Kidney (tissue), 14 donors: Measurements from ENCODE around the gene CD151. TPM values are rescaled to one million over a fixed set of nuclear protein-coding genes. Genes with fewer than 3 reads are reported as not detected.

ENCODE experiments used
- DNase-seq, 5 donors: peaks; one replicate each; pipeline ENCODE4 v3.0.0-alpha.2; 2013 to 2020
- FAIRE-seq: peaks from 2 replicates; lab custom pipeline; 2012; peaks lifted over from hg19 to GRCh38; lab: Jason Lieb, UNC
- H3K27ac ChIP-seq, 2 donors: one replicate each; pipeline ENCODE4 v1.7.0; 2013; ENCODE audit warnings: low read depth in 2 of 2, low read length in 2 of 2, inconsistent platforms in 1 of 2
- H3K27me3 ChIP-seq: one replicate; pipeline ENCODE4 v1.7.1; 2013; ENCODE audit warnings: low read length, inconsistent platforms; ENCODE audit not compliant: control insufficient read depth, insufficient read depth
- H3K36me3 ChIP-seq, 3 donors: one replicate each; pipeline versions ENCODE4 v1.7.0 to v1.7.1; 2013; ENCODE audit warnings: low read length in 3 of 3, control low read depth in 1 of 3, inconsistent platforms in 1 of 3; ENCODE audit not compliant: insufficient read depth in 3 of 3, control insufficient read depth in 2 of 3
- H3K4me1 ChIP-seq, 3 donors: one replicate each; pipeline versions ENCODE4 v1.7.0 to v1.7.1; 2013; ENCODE audit warnings: low read length in 3 of 3, inconsistent platforms in 1 of 3, low read depth in 1 of 3; ENCODE audit not compliant: control insufficient read depth in 2 of 3, insufficient read depth in 2 of 3
- H3K4me3 ChIP-seq, 3 donors: one replicate each; pipeline versions ENCODE4 v1.7.0 to v1.8.1; 2013; ENCODE audit warnings: low read length in 3 of 3, control low read depth in 1 of 3, inconsistent platforms in 1 of 3
- H3K9ac ChIP-seq, 3 donors: one replicate each; pipeline versions ENCODE4 v1.7.0 to v1.7.1; 2013; ENCODE audit warnings: low read length in 3 of 3, control low read depth in 1 of 3, inconsistent platforms in 1 of 3
- H3K9me3 ChIP-seq, 3 donors: one replicate each; pipeline versions ENCODE4 v1.7.0 to v1.7.1; 2013; ENCODE audit warnings: low read length in 3 of 3, control low read depth in 1 of 3, inconsistent platforms in 1 of 3; ENCODE audit not compliant: control insufficient read depth in 2 of 3, insufficient read depth in 1 of 3
- CTCF ChIP-seq: IDR thresholded peaks from 3 replicates; pipeline ENCODE4 v1.5.1; 2012; ENCODE audit warnings: mild to moderate bottlenecking, moderate library complexity, borderline replicate concordance; ENCODE audit not compliant: insufficient read depth; ENCODE audit errors: extremely low read depth
- intact Hi-C: fragments of 100-400 bp; cut with DNase I; formaldehyde crosslinking; loops from one replicate; pipeline ENCODE4 v1.11.1; 2022
- polyA plus RNA-seq: library from polyadenylated mRNA; stranded (reverse); fragments of 350-450 nt; fragmentation: Illumina TruSeq; extraction: RNeasy Lipid Tissue Mini Kit (QIAGEN cat#74804); gene quantifications from one replicate; pipeline ENCODE4 v1.2.3, GENCODE V29; 2014; ENCODE audit warnings: low read depth, low replicate concordance; ENCODE audit not compliant: insufficient read depth
- total RNA-seq: library from RNA; stranded (reverse); fragmentation: NEBNext Ultra II Directional; extraction: Animal tissue kit (Norgen Biotek cat#: 25700); gene quantifications from one replicate; pipeline ENCODE4 v1.2.1, GENCODE V29; 2021
- donor health status: control.
- donor health status: control.
- donor health status: control.
- donor health status: control.
- donor health status: control.
- donor health status: DM: yes; HTN: yes; CAD: no.
- donor health status: Normal renal cell carcinoma (clear cell type).

The CD151 gene
- total and polyA plus RNA-seq, 2 donors from 2014 or later, result 379 to 476 TPM

GRCh38 chr11:852762-853161 is 20.0 kb downstream of the CD151 start:
- DNase-seq, result no peak
- intact Hi-C loops, result loop anchor here (10.0 kb wide), 1 partner anchor 192 kb away; no protein-coding TSS in a partner anchor
- Histone ChIP-seq H3K27ac (no peak overlapping the region), H3K9me3 (no peaks in the 10 kb centered on the region), H3K27me3 (no peaks in the 10 kb centered on the region), H3K4me3 (no peak overlapping the region), H3K9ac (no peak overlapping the region), H3K4me1 (peaks cover 0 to 10% (median 0%) of the 10 kb centered on the region in 3 donors), H3K36me3 (no peaks in the 10 kb centered on the region)
- TF ChIP-seq CTCF, result no peak
- no peak for FAIRE-seq

GRCh38 chr11:853682-854448 is 21.1 kb downstream of the CD151 start:
- intact Hi-C loops, result loop anchor here (10.0 kb wide), 1 partner anchor 191 kb away; no protein-coding TSS in a partner anchor
- DNase-seq (no peak), FAIRE-seq (no peak)
- Histone ChIP-seq H3K4me3 (no peak overlapping the region), H3K36me3 (no peaks in the 10 kb centered on the region), H3K9ac (no peak overlapping the region), H3K9me3 (no peaks in the 10 kb centered on the region), H3K27ac (no peak overlapping the region), H3K27me3 (no peaks in the 10 kb centered on the region), H3K4me1 (peaks cover 0 to 10% (median 0%) of the 10 kb centered on the region in 3 donors)
- TF ChIP-seq CTCF, result no peak

- Histone ChIP-seq H3K4me3 (no peak overlapping the region), H3K36me3 (no peaks in the 10 kb centered on the region), H3K4me1 (peaks cover 0 to 12% (median 4%) of the 10 kb centered on the region in 3 donors), H3K9me3 (no peaks in the 10 kb centered on the region), H3K27ac (no peak overlapping the region), H3K27me3 (no peaks in the 10 kb centered on the region), H3K9ac (no peak overlapping the region)
- intact Hi-C loops, result loop anchor here (10.0 kb wide), 1 partner anchor 190 kb away; no protein-coding TSS in a partner anchor
- DNase-seq (no peak), FAIRE-seq (no peak)
- TF ChIP-seq CTCF, result no peak
These were observed 22.0 kb downstream of the CD151 start for GRCh38 chr11:854601-855329.
